NT2/D1 (cell line): ENCODE results near the gene MUC2.

Experiments
- SUZ12 ChIP-seq: IDR thresholded peaks from 2 replicates; pipeline ENCODE4 v1.6.1; 2011; ENCODE audit not compliant: insufficient read length, insufficient read depth; ENCODE audit errors: extremely low read depth
- YY1 ChIP-seq: IDR thresholded peaks from 2 replicates; pipeline ENCODE4 v1.6.1; 2011; ENCODE audit not compliant: insufficient read length, insufficient read depth
- ZNF274 ChIP-seq: IDR thresholded peaks from 2 replicates; pipeline ENCODE4 v1.6.1; 2011; ENCODE audit warnings: mild to moderate bottlenecking, low read depth, low read length

GRCh38 chr11:1092919-1093318 is 18.2 kb downstream of the MUC2 start:
- TF ChIP-seq ZNF274, result no peak
- no peak for TF ChIP-seq YY1
- TF ChIP-seq SUZ12, result no peak
